HG03432 (cell line): Measurements from ENCODE around the gene SLC6A7.

Experiments
- ATAC-seq: cut with Tn5 transposase; IDR thresholded peaks from one replicate; pipeline ENCODE4 v1.9.1; 2021; ENCODE audit warnings: mild to moderate bottlenecking, moderate library complexity; ENCODE audit not compliant: unreplicated experiment

SLC6A7 gene

GRCh38 chr5:150155258-150156026 is 34.4 kb upstream of the SLC6A7 start, which contains the start of gene PDGFRB:
TSS of gene PDGFRB (minus strand) at chr5:150155845. CDS start at chr5:150137047, 18,798 bp downstream.
- ATAC-seq: peak; percentile 68

GRCh38 chr5:150156027-150156368 is 33.9 kb upstream of the SLC6A7 start:
- no peak for ATAC-seq

GRCh38 chr5:150156540-150156939 is 33.3 kb upstream of the SLC6A7 start:
- ATAC-seq: no peak

GRCh38 chr5:150157168-150157567 is 32.7 kb upstream of the SLC6A7 start:
- no peak for ATAC-seq

GRCh38 chr5:150158170-150158949 is 31.5 kb upstream of the SLC6A7 start:
- no peak for ATAC-seq

- no peak for ATAC-seq
These were observed 30.8 kb upstream of the SLC6A7 start for GRCh38 chr5:150159031-150159430.

GRCh38 chr5:150159741-150160179 is 30.1 kb upstream of the SLC6A7 start:
- ATAC-seq: no peak

GRCh38 chr5:150160448-150161081 is 29.3 kb upstream of the SLC6A7 start:
- ATAC-seq: no peak

- ATAC-seq: peak; percentile 82
These were observed 28.4 kb upstream of the SLC6A7 start for GRCh38 chr5:150161242-150162141.

- ATAC-seq: no peak
These were observed 27.7 kb upstream of the SLC6A7 start for GRCh38 chr5:150162142-150162513.

- no peak for ATAC-seq
These were observed 26.8 kb upstream of the SLC6A7 start for GRCh38 chr5:150163035-150163434.

- ATAC-seq: no peak
These were observed 26.3 kb upstream of the SLC6A7 start for GRCh38 chr5:150163547-150164059.

GRCh38 chr5:150164211-150164980 is 25.5 kb upstream of the SLC6A7 start:
- no peak for ATAC-seq

GRCh38 chr5:150166037-150166649 is 23.7 kb upstream of the SLC6A7 start:
- ATAC-seq: no peak

- ATAC-seq: no peak
These were observed 23.0 kb upstream of the SLC6A7 start, which contains the start of gene CDX1 for GRCh38 chr5:150166650-150167511. TSS of gene CDX1 (plus strand) at chr5:150166778. CDS start at chr5:150166877, 99 bp downstream.

GRCh38 chr5:150167512-150167850 is 22.4 kb upstream of the SLC6A7 start:
- no peak for ATAC-seq

- ATAC-seq: no peak
These were observed 22.0 kb upstream of the SLC6A7 start for GRCh38 chr5:150167908-150168307.

GRCh38 chr5:150168864-150169263 is 21.0 kb upstream of the SLC6A7 start:
- ATAC-seq: no peak
